ENCODE data around the gene ATIC. TPM values are rescaled to one million over a fixed set of nuclear protein-coding genes. Genes with fewer than 3 reads are reported as not detected.

The ATIC gene
- total RNA-seq, 2 experiments from 2014 or later: 60.8 to 224 TPM

DNA sequence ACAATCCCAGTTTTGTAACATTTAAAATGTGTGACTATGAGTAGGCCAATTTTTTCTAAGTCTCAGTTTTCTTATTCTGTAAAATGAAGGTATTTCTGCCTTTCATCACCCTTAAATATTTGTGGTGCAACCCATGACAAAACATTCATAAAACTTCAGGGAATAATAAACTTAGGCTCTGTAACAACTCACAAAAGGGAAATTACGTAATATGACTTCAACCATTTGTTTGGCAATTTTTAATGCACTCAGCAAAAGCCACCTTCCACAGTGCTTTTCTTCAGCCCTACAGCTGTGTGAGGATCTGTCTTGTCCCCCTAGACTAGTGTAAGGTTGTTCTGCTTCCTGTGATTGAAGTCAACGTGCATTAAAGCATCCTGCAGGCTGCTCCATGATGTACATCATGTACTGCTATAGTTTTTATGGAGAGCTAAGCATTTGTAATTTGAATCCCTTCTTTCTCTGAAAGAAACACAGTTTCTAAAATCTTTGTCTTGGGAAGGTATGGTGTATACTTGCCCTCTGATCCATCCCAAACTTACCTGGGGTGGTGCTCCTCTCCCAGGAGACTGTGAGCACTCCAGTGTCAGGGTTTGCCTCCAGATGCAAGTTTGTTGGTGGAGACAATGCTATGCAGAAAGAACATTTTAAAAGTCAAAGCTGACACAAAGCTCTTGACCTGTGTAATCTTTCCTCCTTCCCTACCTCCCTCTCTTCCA is 84.9 kb downstream of the ATIC start:
- TF ChIP-seq, protein P1, sequence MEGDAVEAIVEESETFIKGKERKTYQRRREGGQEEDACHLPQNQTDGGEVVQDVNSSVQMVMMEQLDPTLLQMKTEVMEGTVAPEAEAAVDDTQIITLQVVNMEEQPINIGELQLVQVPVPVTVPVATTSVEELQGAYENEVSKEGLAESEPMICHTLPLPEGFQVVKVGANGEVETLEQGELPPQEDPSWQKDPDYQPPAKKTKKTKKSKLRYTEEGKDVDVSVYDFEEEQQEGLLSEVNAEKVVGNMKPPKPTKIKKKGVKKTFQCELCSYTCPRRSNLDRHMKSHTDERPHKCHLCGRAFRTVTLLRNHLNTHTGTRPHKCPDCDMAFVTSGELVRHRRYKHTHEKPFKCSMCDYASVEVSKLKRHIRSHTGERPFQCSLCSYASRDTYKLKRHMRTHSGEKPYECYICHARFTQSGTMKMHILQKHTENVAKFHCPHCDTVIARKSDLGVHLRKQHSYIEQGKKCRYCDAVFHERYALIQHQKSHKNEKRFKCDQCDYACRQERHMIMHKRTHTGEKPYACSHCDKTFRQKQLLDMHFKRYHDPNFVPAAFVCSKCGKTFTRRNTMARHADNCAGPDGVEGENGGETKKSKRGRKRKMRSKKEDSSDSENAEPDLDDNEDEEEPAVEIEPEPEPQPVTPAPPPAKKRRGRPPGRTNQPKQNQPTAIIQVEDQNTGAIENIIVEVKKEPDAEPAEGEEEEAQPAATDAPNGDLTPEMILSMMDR (conservative IDR thresholded peaks at IDR 0.05; ENCODE audit: low read length): no peak
- TF ChIP-seq EZH2phosphoT487 (IDR thresholded peaks at IDR 0.05; ENCODE audit: borderline replicate concordance, low read depth, low read length): no peak
- ChIA-PET CTCF (ENCODE audit: unreplicated experiment) (no interaction called here), POLR2A (interaction anchor here (1.0 kb wide), 1 partner anchor 9 kb away, joined by 3 read pairs; no protein-coding TSS in a partner anchor)
- Histone ChIP-seq H2AFZ (ENCODE audit: low read length) (no peak overlapping the region), H3K4me2 (ENCODE audit: low read length) (no peak overlapping the region), H3K4me1 (ENCODE audit: insufficient read depth, low read length, poor library complexity, severe bottlenecking) (no peaks in the 10 kb centered on the region), H3K79me2 (ENCODE audit: insufficient read depth, low read depth, low read length) (no peaks in the 10 kb centered on the region), H3K27ac (ENCODE audit: low read depth, low read length, poor library complexity, severe bottlenecking) (no peak overlapping the region), H3K9me3 (ENCODE audit: low read length) (no peaks in the 10 kb centered on the region), H3K4me3 (ENCODE audit: low read depth, low read length, poor library complexity, severe bottlenecking) (no peak overlapping the region), H3K9me2 (ENCODE audit: insufficient read depth, low read length) (no peaks in the 10 kb centered on the region), H3K36me3 (ENCODE audit: insufficient read depth, low read length) (no peaks in the 10 kb centered on the region), H4K20me1 (ENCODE audit: insufficient read depth, low read length) (no peaks in the 10 kb centered on the region)
- no TSS peak for BruUV-seq (replicated peaks)
- no peak for DNase-seq (ENCODE audit: low spot score)
- intact Hi-C loops (cut with micrococcal nuclease; ENCODE audit: unreplicated experiment): no loop called here

- no peak overlapping the region for H2AFZ ChIP-seq (ENCODE audit: low read length)
- intact Hi-C loops (cut with micrococcal nuclease; ENCODE audit: unreplicated experiment): no loop called here
- H3K9me3 ChIP-seq (ENCODE audit: low read length): no peaks in the 10 kb centered on the region
- no peak overlapping the region for H3K4me2 ChIP-seq (ENCODE audit: low read length)
- H3K9me2 ChIP-seq (ENCODE audit: insufficient read depth, low read length): no peaks in the 10 kb centered on the region
- TF ChIP-seq, protein P1 (conservative IDR thresholded peaks at IDR 0.05; ENCODE audit: low read length): no peak
- TF ChIP-seq EZH2phosphoT487 (IDR thresholded peaks at IDR 0.05; ENCODE audit: borderline replicate concordance, low read depth, low read length): no peak
- H3K4me3 ChIP-seq (ENCODE audit: low read depth, low read length, poor library complexity, severe bottlenecking): no peak overlapping the region
- no peaks in the 10 kb centered on the region for H4K20me1 ChIP-seq (ENCODE audit: insufficient read depth, low read length)
- ChIA-PET POLR2A (no interaction called here), CTCF (ENCODE audit: unreplicated experiment) (no interaction called here)
- DNase-seq (ENCODE audit: low spot score): no peak
- H3K4me1 ChIP-seq (ENCODE audit: insufficient read depth, low read length, poor library complexity, severe bottlenecking): no peaks in the 10 kb centered on the region
- H3K79me2 ChIP-seq (ENCODE audit: insufficient read depth, low read depth, low read length): no peaks in the 10 kb centered on the region
- no peak overlapping the region for H3K27ac ChIP-seq (ENCODE audit: low read depth, low read length, poor library complexity, severe bottlenecking)
- no peaks in the 10 kb centered on the region for H3K36me3 ChIP-seq (ENCODE audit: insufficient read depth, low read length)
- no TSS peak for BruUV-seq (replicated peaks)
Observed at GRCh38 chr2:215397632-215398341, 85.9 kb downstream of the ATIC start.
